Stimulated activated CD4-positive, alpha-beta T cell treated with anti-CD3 and anti-CD28 coated beads, Interleukin-15, amount 100 ng/mL, for 1 hour (primary cell): ENCODE data around the gene CHID1.

Source experiments
- DNase-seq, 2 donors: peaks; one replicate each; pipeline ENCODE4 v3.0.0-alpha.2; 2020; ENCODE audit warnings: low read depth in 1 of 2, low spot score in 1 of 2

The CHID1 gene

GRCh38 chr11:910589-911030 is at the start of gene CHID1:
CHID1 (minus strand) TSS chr11:910810; CDS start chr11:904816, 5,994 bp downstream.
- peak; percentile 73 to 83 for DNase-seq

- DNase-seq = no peak
Measured at GRCh38 chr11:959608-960007, 49.0 kb upstream of the CHID1 start.

GRCh38 chr11:959027-959426 is 48.4 kb upstream of the CHID1 start:
- DNase-seq = no peak

- DNase-seq = no peak
Measured at GRCh38 chr11:958101-958500, 47.5 kb upstream of the CHID1 start.

- DNase-seq = no peak
Measured at GRCh38 chr11:957212-957920, 46.8 kb upstream of the CHID1 start.

- DNase-seq = no peak
Measured at GRCh38 chr11:955154-956063, 44.8 kb upstream of the CHID1 start.

- DNase-seq = no peak
Measured at GRCh38 chr11:954392-955153, 44.0 kb upstream of the CHID1 start.

- DNase-seq = no peak
Measured at GRCh38 chr11:953512-953911, 42.9 kb upstream of the CHID1 start.

- DNase-seq = no peak
Measured at GRCh38 chr11:952406-953385, 42.1 kb upstream of the CHID1 start.

GRCh38 chr11:951507-951906 is 40.9 kb upstream of the CHID1 start:
- no peak for DNase-seq

- no peak for DNase-seq
Measured at GRCh38 chr11:947744-948143, 37.1 kb upstream of the CHID1 start.

- DNase-seq = no peak
Measured at GRCh38 chr11:945986-946385, 35.4 kb upstream of the CHID1 start.

GRCh38 chr11:944711-945470 is 34.3 kb upstream of the CHID1 start:
- no peak for DNase-seq

- DNase-seq = no peak
Measured at GRCh38 chr11:942823-943222, 32.2 kb upstream of the CHID1 start.

GRCh38 chr11:940496-941135 is 30.0 kb upstream of the CHID1 start:
- no peak for DNase-seq

GRCh38 chr11:937841-938261 is 27.2 kb upstream of the CHID1 start:
- DNase-seq = no peak

GRCh38 chr11:936199-936598 is 25.6 kb upstream of the CHID1 start:
- no peak for DNase-seq

GRCh38 chr11:934527-934926 is 23.9 kb upstream of the CHID1 start:
- DNase-seq = no peak

- DNase-seq = no peak
Measured at GRCh38 chr11:933936-934335, 23.3 kb upstream of the CHID1 start.
